GM12892 (cell line): ENCODE data around the gene SETD1A.

Experiments
- DNase-seq: peaks from one replicate; pipeline ENCODE4 v3.0.0; 2011; ENCODE audit not compliant: insufficient read length
- FAIRE-seq: peaks from 2 replicates; lab custom pipeline; 2011; peaks lifted over from hg19 to GRCh38; lab: Jason Lieb, UNC
- POLR2A ChIP-seq: IDR thresholded peaks from 2 replicates; pipeline ENCODE4 v1.6.1; 2011; ENCODE audit warnings: low read depth, low read length, control low read depth
- POLR2AphosphoS5 ChIP-seq: IDR thresholded peaks from 2 replicates; pipeline ENCODE4 v1.6.1; 2011; ENCODE audit warnings: low read depth, low read length, control low read depth
- TAF1 ChIP-seq: IDR thresholded peaks from 2 replicates; pipeline ENCODE4 v1.6.1; 2011; ENCODE audit warnings: low read depth, mild to moderate bottlenecking, control low read depth, low read length, borderline replicate concordance

SETD1A gene

GRCh38 chr16:31020536-31020935 is 63.0 kb downstream of the SETD1A start:
- no peak for DNase-seq
- FAIRE-seq, result no peak
- TF ChIP-seq TAF1, result no peak
- TF ChIP-seq POLR2AphosphoS5, result no peak
- no peak for TF ChIP-seq POLR2A

DNA sequence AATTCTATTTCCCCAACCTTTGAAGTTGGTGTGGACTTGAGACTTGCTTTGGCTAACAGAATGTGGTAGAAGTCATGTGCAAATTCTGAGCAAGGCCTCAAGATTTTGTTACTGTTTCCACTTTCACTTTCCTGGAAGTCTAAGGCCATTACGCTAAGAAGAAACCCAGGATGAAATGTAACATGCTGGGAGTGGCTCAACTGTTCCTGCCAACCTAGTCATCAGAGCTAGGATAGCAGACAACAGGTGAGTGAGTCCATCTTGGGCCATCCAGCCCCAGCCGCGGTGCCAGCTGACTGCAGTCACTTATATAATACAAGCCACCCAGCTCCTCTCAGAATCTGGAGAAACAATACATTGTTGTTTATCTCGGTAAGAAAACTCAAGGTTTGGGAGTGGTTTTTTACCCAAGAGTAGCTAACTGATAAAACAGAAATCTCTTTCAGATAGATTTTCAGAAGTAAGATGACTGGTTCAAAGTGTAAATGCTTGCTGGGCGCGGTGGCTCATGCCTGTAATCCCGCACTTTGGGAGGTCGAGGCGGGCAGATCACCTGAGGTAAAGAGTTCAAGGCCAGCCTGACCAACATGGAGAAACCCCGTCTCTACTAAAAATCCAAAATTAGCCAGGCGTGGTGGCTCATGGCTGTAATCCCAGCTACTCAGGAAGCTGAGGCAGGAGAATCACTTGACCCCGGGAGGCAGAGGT is 65.1 kb downstream of the SETD1A start:
- TF ChIP-seq TAF1, result no peak
- TF ChIP-seq POLR2A, result no peak
- TF ChIP-seq POLR2AphosphoS5, result no peak
- DNase-seq (no peak), FAIRE-seq (no peak)

DNA sequence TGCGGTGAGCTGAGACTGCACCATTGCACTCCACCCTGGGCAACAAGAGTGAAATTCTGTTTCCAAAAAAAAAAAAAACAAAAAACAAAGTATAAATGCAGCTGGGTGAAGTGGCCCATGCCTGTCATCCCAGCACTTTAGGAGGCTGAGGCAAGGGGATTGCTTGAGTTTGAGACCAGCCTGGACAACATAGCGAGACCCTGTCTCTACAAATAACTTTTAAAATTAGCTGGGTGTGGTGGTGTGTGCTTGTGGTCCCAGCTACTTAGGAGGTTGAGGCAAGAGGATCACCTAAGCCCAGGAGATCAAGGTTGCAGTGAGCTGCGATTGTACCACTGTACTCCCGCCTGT is 65.7 kb downstream of the SETD1A start:
- FAIRE-seq, result no peak
- no peak for DNase-seq
- no peak for TF ChIP-seq POLR2A

GRCh38 chr16:31023627-31024226 is 66.2 kb downstream of the SETD1A start:
- FAIRE-seq, result no peak
- TF ChIP-seq POLR2A (no peak), POLR2AphosphoS5 (no peak)
- DNase-seq, result no peak

- FAIRE-seq (no peak), DNase-seq (no peak)
- TF ChIP-seq POLR2AphosphoS5, result no peak
Observed at GRCh38 chr16:31025339-31025738, 67.8 kb downstream of the SETD1A start.

- DNase-seq, result no peak
- FAIRE-seq, result no peak
- TF ChIP-seq POLR2A (no peak), TAF1 (no peak), POLR2AphosphoS5 (no peak)
Observed at GRCh38 chr16:31029272-31029671, 71.7 kb downstream of the SETD1A start.

DNA sequence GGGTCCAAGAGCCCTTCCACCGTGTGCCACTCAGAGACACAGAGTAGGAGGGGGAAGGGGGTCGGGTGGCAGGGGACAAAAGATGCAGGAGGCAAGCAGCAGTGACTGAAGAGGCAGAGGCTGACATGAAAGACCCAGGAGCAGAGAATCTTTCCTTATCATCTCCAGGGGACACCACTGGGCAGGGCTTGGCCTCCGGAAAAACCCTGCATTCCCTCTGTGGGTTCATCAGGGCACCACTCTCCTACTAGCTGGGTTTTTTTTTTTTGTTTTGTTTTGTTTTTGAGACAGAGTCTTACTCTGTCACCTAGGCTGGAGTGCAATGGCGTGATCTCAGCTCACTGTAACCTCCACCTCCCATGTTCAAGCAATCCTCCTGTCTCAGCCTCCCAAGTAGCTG is 73.7 kb downstream of the SETD1A start:
- DNase-seq, result no peak
- FAIRE-seq, result no peak
- no peak for TF ChIP-seq TAF1
- no peak for TF ChIP-seq POLR2A
- TF ChIP-seq POLR2AphosphoS5, result no peak

GRCh38 chr16:31032736-31033708 is 75.5 kb downstream of the SETD1A start, which contains the start of gene STX4:
STX4 (plus strand) TSS chr16:31033558; CDS start chr16:31033806, 248 bp downstream.
- FAIRE-seq, result peak; percentile 97
- DNase-seq, result peak; percentile 87
- TF ChIP-seq POLR2AphosphoS5 (no peak; the same call in 1 of the 2 replicates), POLR2A (peak; percentile 53; the same call in 1 of the 2 replicates)

GRCh38 chr16:31033709-31034492 is 76.3 kb downstream of the SETD1A start:
- peak; percentile 92 for DNase-seq
- TF ChIP-seq POLR2A (no peak), POLR2AphosphoS5 (no peak), TAF1 (no peak)
- FAIRE-seq, result peak; percentile 86
